ENCODE measurements around the gene GCNT1.

Gene GCNT1

GRCh38 chr9:76438841-76439588 is 20.0 kb upstream of the GCNT1 start:
- Histone ChIP-seq H3K27ac (no peak overlapping the region), H3K9me3 (ENCODE audit: low read depth, low read length) (no peaks in the 10 kb centered on the region), H3K36me3 (ENCODE audit: insufficient read depth, low read length) (no peaks in the 10 kb centered on the region), H3K9ac (ENCODE audit: insufficient read length) (no peak overlapping the region), H3K4me3 (no peak overlapping the region)
- TF ChIP-seq EZH2 (IDR thresholded peaks at IDR 0.05) (no peak), POLR2AphosphoS5 (IDR thresholded peaks at IDR 0.05; ENCODE audit: borderline replicate concordance, low read depth, low read length) (no peak), FOXP2 (optimal IDR thresholded peaks at IDR 0.05; ENCODE audit: control extremely low read depth, extremely low read length, insufficient read depth) (no peak)
- no peak for DNase-seq (ENCODE audit: low read depth, low spot score)

- Histone ChIP-seq H3K4me3 (no peak overlapping the region), H3K27ac (no peak overlapping the region)
- no peak for TF ChIP-seq POLR2AphosphoS5 (IDR thresholded peaks at IDR 0.05; ENCODE audit: borderline replicate concordance, low read depth, low read length)
- TF ChIP-seq FOXP2 (optimal IDR thresholded peaks at IDR 0.05; ENCODE audit: control extremely low read depth, extremely low read length, insufficient read depth) = no peak
- TF ChIP-seq EZH2 (IDR thresholded peaks at IDR 0.05) = no peak
Measured at GRCh38 chr9:76441551-76442322, 17.2 kb upstream of the GCNT1 start.

GRCh38 chr9:76443887-76444286 is 15.1 kb upstream of the GCNT1 start:
- no peak overlapping the region for H3K27ac ChIP-seq
- H3K9ac ChIP-seq (ENCODE audit: insufficient read length) = no peak overlapping the region
- no peaks in the 10 kb centered on the region for H3K36me3 ChIP-seq (ENCODE audit: insufficient read depth, low read length)
- no peak overlapping the region for H3K4me3 ChIP-seq
- no peak for TF ChIP-seq EZH2 (IDR thresholded peaks at IDR 0.05)
- no peak for TF ChIP-seq FOXP2 (optimal IDR thresholded peaks at IDR 0.05; ENCODE audit: control extremely low read depth, extremely low read length, insufficient read depth)
- TF ChIP-seq POLR2AphosphoS5 (IDR thresholded peaks at IDR 0.05; ENCODE audit: borderline replicate concordance, low read depth, low read length) = no peak
- no peak for DNase-seq (ENCODE audit: low read depth, low spot score)
- H3K9me3 ChIP-seq (ENCODE audit: low read depth, low read length) = no peaks in the 10 kb centered on the region

More at GRCh38 chr9:76441551-76442322, 17.2 kb upstream of the GCNT1 start:
- no peaks in the 10 kb centered on the region for H3K36me3 ChIP-seq (ENCODE audit: insufficient read depth, low read length)
- no peak overlapping the region for H3K9ac ChIP-seq (ENCODE audit: insufficient read length)
- H3K9me3 ChIP-seq (ENCODE audit: low read depth, low read length) = no peaks in the 10 kb centered on the region
- no peak for DNase-seq (ENCODE audit: low read depth, low spot score)

- TF ChIP-seq EZH2 (IDR thresholded peaks at IDR 0.05) (no peak), FOXP2 (optimal IDR thresholded peaks at IDR 0.05; ENCODE audit: control extremely low read depth, extremely low read length, insufficient read depth) (no peak), POLR2AphosphoS5 (IDR thresholded peaks at IDR 0.05; ENCODE audit: borderline replicate concordance, low read depth, low read length) (no peak)
- Histone ChIP-seq H3K4me3 (no peak overlapping the region), H3K9ac (ENCODE audit: insufficient read length) (no peak overlapping the region), H3K27ac (no peak overlapping the region), H3K9me3 (ENCODE audit: low read depth, low read length) (no peaks in the 10 kb centered on the region), H3K36me3 (ENCODE audit: insufficient read depth, low read length) (no peaks in the 10 kb centered on the region)
- no peak for DNase-seq (ENCODE audit: low read depth, low spot score)
Measured at GRCh38 chr9:76444322-76444929, 14.6 kb upstream of the GCNT1 start.

GRCh38 chr9:76445976-76446375 is 13.0 kb upstream of the GCNT1 start:
- H3K4me3 ChIP-seq = no peak overlapping the region
- H3K9ac ChIP-seq (ENCODE audit: insufficient read length) = no peak overlapping the region
- H3K27ac ChIP-seq = no peak overlapping the region
- H3K9me3 ChIP-seq (ENCODE audit: low read depth, low read length) = no peaks in the 10 kb centered on the region
- no peak for TF ChIP-seq EZH2 (IDR thresholded peaks at IDR 0.05)
- TF ChIP-seq POLR2AphosphoS5 (IDR thresholded peaks at IDR 0.05; ENCODE audit: borderline replicate concordance, low read depth, low read length) = no peak
- no peak for TF ChIP-seq FOXP2 (optimal IDR thresholded peaks at IDR 0.05; ENCODE audit: control extremely low read depth, extremely low read length, insufficient read depth)
- no peak for DNase-seq (ENCODE audit: low read depth, low spot score)
- no peaks in the 10 kb centered on the region for H3K36me3 ChIP-seq (ENCODE audit: insufficient read depth, low read length)

- no peak overlapping the region for H3K27ac ChIP-seq
- DNase-seq (ENCODE audit: low read depth, low spot score) = no peak
- H3K9ac ChIP-seq (ENCODE audit: insufficient read length) = no peak overlapping the region
- H3K4me3 ChIP-seq = no peak overlapping the region
- H3K9me3 ChIP-seq (ENCODE audit: low read depth, low read length) = no peaks in the 10 kb centered on the region
- TF ChIP-seq EZH2 (IDR thresholded peaks at IDR 0.05) (no peak), FOXP2 (optimal IDR thresholded peaks at IDR 0.05; ENCODE audit: control extremely low read depth, extremely low read length, insufficient read depth) (no peak), POLR2AphosphoS5 (IDR thresholded peaks at IDR 0.05; ENCODE audit: borderline replicate concordance, low read depth, low read length) (no peak)
- no peaks in the 10 kb centered on the region for H3K36me3 ChIP-seq (ENCODE audit: insufficient read depth, low read length)
Measured at GRCh38 chr9:76448501-76448900, 10.5 kb upstream of the GCNT1 start.

- Histone ChIP-seq H3K27ac (no peak overlapping the region), H3K9me3 (ENCODE audit: low read depth, low read length) (no peaks in the 10 kb centered on the region), H3K36me3 (ENCODE audit: insufficient read depth, low read length) (no peaks in the 10 kb centered on the region), H3K9ac (ENCODE audit: insufficient read length) (no peak overlapping the region), H3K4me3 (no peak overlapping the region)
- no peak for TF ChIP-seq POLR2AphosphoS5 (IDR thresholded peaks at IDR 0.05; ENCODE audit: borderline replicate concordance, low read depth, low read length)
- no peak for TF ChIP-seq EZH2 (IDR thresholded peaks at IDR 0.05)
- TF ChIP-seq FOXP2 (optimal IDR thresholded peaks at IDR 0.05; ENCODE audit: control extremely low read depth, extremely low read length, insufficient read depth) = no peak
- DNase-seq (ENCODE audit: low read depth, low spot score) = no peak
Measured at GRCh38 chr9:76451234-76451633, 7.7 kb upstream of the GCNT1 start.

GRCh38 chr9:76452839-76453238 is 6.1 kb upstream of the GCNT1 start:
- Histone ChIP-seq H3K27ac (no peak overlapping the region), H3K4me3 (no peak overlapping the region), H3K9me3 (ENCODE audit: low read depth, low read length) (no peaks in the 10 kb centered on the region), H3K9ac (ENCODE audit: insufficient read length) (no peak overlapping the region), H3K36me3 (ENCODE audit: insufficient read depth, low read length) (no peaks in the 10 kb centered on the region)
- DNase-seq (ENCODE audit: low read depth, low spot score) = no peak
- TF ChIP-seq POLR2AphosphoS5 (IDR thresholded peaks at IDR 0.05; ENCODE audit: borderline replicate concordance, low read depth, low read length) = no peak
- no peak for TF ChIP-seq EZH2 (IDR thresholded peaks at IDR 0.05)
- no peak for TF ChIP-seq FOXP2 (optimal IDR thresholded peaks at IDR 0.05; ENCODE audit: control extremely low read depth, extremely low read length, insufficient read depth)

All from SK-N-MC (cell line).